ENCODE results near the gene LEPROT. TPM values are rescaled to one million over a fixed set of nuclear protein-coding genes. Genes with fewer than 3 reads are reported as not detected.

The LEPROT gene
- total RNA-seq, 1 donor = 59.5 TPM

GRCh38 chr1:65471213-65471833 is 50.9 kb downstream of the LEPROT start:
- DNase-seq (ENCODE audit: low read depth in 2 of 3, low spot score in 2 of 3) = no peak

- DNase-seq (ENCODE audit: low read depth in 2 of 3, low spot score in 2 of 3) = no peak
Measured at GRCh38 chr1:65471861-65472332, 51.4 kb downstream of the LEPROT start.

GRCh38 chr1:65476327-65476726 is 55.9 kb downstream of the LEPROT start:
- no peak for DNase-seq (ENCODE audit: low read depth in 2 of 3, low spot score in 2 of 3)

GRCh38 chr1:65477414-65478378 is 57.2 kb downstream of the LEPROT start:
- no peak for DNase-seq (ENCODE audit: low read depth in 2 of 3, low spot score in 2 of 3)

- DNase-seq (ENCODE audit: low read depth in 2 of 3, low spot score in 2 of 3) = no peak
Measured at GRCh38 chr1:65478379-65479026, 58.0 kb downstream of the LEPROT start.

- no peak for DNase-seq (ENCODE audit: low read depth in 2 of 3, low spot score in 2 of 3)
Measured at GRCh38 chr1:65479554-65480204, 59.2 kb downstream of the LEPROT start.

- DNase-seq (ENCODE audit: low read depth in 2 of 3, low spot score in 2 of 3) = no peak
Measured at GRCh38 chr1:65480684-65481405, 60.4 kb downstream of the LEPROT start.

GRCh38 chr1:65483993-65484754 is 63.7 kb downstream of the LEPROT start:
- no peak for DNase-seq (ENCODE audit: low read depth in 2 of 3, low spot score in 2 of 3)

Small RNA genes lying within 50 kb of the gene (small RNA-seq; reads per million reads assigned to genes)
- not detected for gene RNU2-15P

Other genes with a start within 250 kb of the LEPROT start
- gene DNAJC6, start 111.1 kb upstream of the LEPROT start, total RNA-seq = 19.7 TPM
- 3.5 TPM for gene LEPR, start within 50 bp of the LEPROT start, total RNA-seq